ENCODE results near the gene SLC6A1.

Gene SLC6A1

GRCh38 chr3:11085093-11085840, 92.7 kb downstream of the SLC6A1 start:
- no peak for DNase-seq (ENCODE audit: low read depth)
- H3K4me3 ChIP-seq (ENCODE audit: low read depth, low read length): no peak overlapping the region
- TF ChIP-seq CTCF (IDR thresholded peaks at IDR 0.05; ENCODE audit: insufficient read depth, low read depth, low read length, missing control alignments): no peak

GRCh38 chr3:11086856-11087255, 94.3 kb downstream of the SLC6A1 start:
- DNase-seq (ENCODE audit: low read depth): no peak
- no peak for TF ChIP-seq CTCF (IDR thresholded peaks at IDR 0.05; ENCODE audit: insufficient read depth, low read depth, low read length, missing control alignments)
- H3K4me3 ChIP-seq (ENCODE audit: low read depth, low read length): no peak overlapping the region

- DNase-seq (ENCODE audit: low read depth): no peak
- TF ChIP-seq CTCF (IDR thresholded peaks at IDR 0.05; ENCODE audit: insufficient read depth, low read depth, low read length, missing control alignments): no peak
- no peak overlapping the region for H3K4me3 ChIP-seq (ENCODE audit: low read depth, low read length)
Measured at GRCh38 chr3:11088066-11088465, 95.5 kb downstream of the SLC6A1 start.

GRCh38 chr3:11088831-11089230, 96.3 kb downstream of the SLC6A1 start:
- DNase-seq (ENCODE audit: low read depth): no peak
- no peak overlapping the region for H3K4me3 ChIP-seq (ENCODE audit: low read depth, low read length)
- TF ChIP-seq CTCF (IDR thresholded peaks at IDR 0.05; ENCODE audit: insufficient read depth, low read depth, low read length, missing control alignments): no peak

All from GM12865 (cell line).